Sigmoid colon (tissue), 7 donors: Measurements from ENCODE around the gene PTPRH. TPM values are rescaled to one million over a fixed set of nuclear protein-coding genes. Genes with fewer than 3 reads are reported as not detected.

Experiments used
- DNase-seq: peaks from one replicate; pipeline ENCODE4 v3.0.0-alpha.2; 2019
- H3K27ac ChIP-seq, 4 donors: fragments of 200-600 bp; sonication (generic); one replicate each; pipeline ENCODE4 v1.5.1; 2016 to 2019; ENCODE audit warnings: mild to moderate bottlenecking in 1 of 4
- H3K27me3 ChIP-seq, 3 donors: fragments of 200-600 bp; sonication (generic); one replicate each; pipeline ENCODE4 v1.5.1; 2019; ENCODE audit warnings: mild to moderate bottlenecking in 1 of 3
- H3K36me3 ChIP-seq, 4 donors: fragments of 200-600 bp; sonication (generic); one replicate each; pipeline ENCODE4 v1.5.1; 2016 to 2019
- H3K4me1 ChIP-seq, 4 donors: fragments of 200-600 bp; sonication (generic); one replicate each; pipeline ENCODE4 v1.5.1; 2017 to 2019
- H3K4me3 ChIP-seq, 4 donors: fragments of 200-600 bp; sonication (generic); one replicate each; pipeline ENCODE4 v1.5.1; 2017 to 2019; ENCODE audit warnings: mild to moderate bottlenecking in 2 of 4, moderate library complexity in 1 of 4
- H3K9me3 ChIP-seq, 4 donors: fragments of 200-600 bp in 3 of 4; sonication (generic) in 3 of 4; one replicate each; pipeline versions ENCODE4 v1.5.1 to v1.6.1; 2013 to 2019
- CTCF ChIP-seq, 4 experiments: fragments of 450-650 bp in 3 of 4; fragments of 200-600 bp in 1 of 4; IDR thresholded peaks; one replicate each; pipeline ENCODE4 v1.5.1; 2016 to 2019; ENCODE audit warnings: antibody characterized with exemption in 4 of 4, mild to moderate bottlenecking in 3 of 4, moderate library complexity in 2 of 4
- EP300 ChIP-seq, 4 donors: sonication (generic); formaldehyde crosslinking; IDR thresholded peaks; one replicate each; pipeline ENCODE4 v1.6.1; 2017; ENCODE audit warnings: antibody characterized with exemption in 4 of 4
- POLR2A ChIP-seq, 2 donors: fragments of 450-650 bp; IDR thresholded peaks; one replicate each; pipeline ENCODE4 v1.6.1; 2016; ENCODE audit warnings: antibody characterized with exemption in 2 of 2, mild to moderate bottlenecking in 2 of 2, moderate library complexity in 2 of 2
- POLR2AphosphoS5 ChIP-seq, 4 donors: sonication (generic); formaldehyde crosslinking; IDR thresholded peaks; one replicate each; pipeline ENCODE4 v1.6.1; 2017; ENCODE audit warnings: antibody characterized with exemption in 4 of 4
- WGBS, 2 donors: extraction: QIAGEN DNeasy Blood & Tissue Kit; methylation state at CpG; one replicate each; pipeline ENCODE4 v1.1.7; 2013; 5-methylcytosine and 5-hydroxymethylcytosine counted together
- intact Hi-C: fragments of 100-400 bp; cut with DNase I; formaldehyde crosslinking; loops from one replicate; pipeline ENCODE4 v1.15.1; 2023
- polyA plus RNA-seq, 3 donors: library from polyadenylated mRNA; stranded (reverse); fragments of 200-250 nt; gene quantifications; one replicate each; pipeline ENCODE4 v1.2.3, GENCODE V29; 2013
- total RNA-seq, 4 donors: library from RNA; depleted of rRNA; stranded (reverse); fragments of >200 nt; gene quantifications; one replicate each; pipeline ENCODE4 v1.1.0, GENCODE V29; 2016
- donor health status: healthy with polysubstance abuse.
- donor health status: Bipolar disorder and iron deficiency.
- donor health status: healthy.

The PTPRH gene
- total and polyA plus RNA-seq, 7 donors = 0.95 to 61.3 (median 4.3) TPM

- no peaks in the 10 kb centered on the region for H3K9me3 ChIP-seq
- no peak for TF ChIP-seq POLR2AphosphoS5 (IDR thresholded peaks at IDR 0.05)
- no peak for TF ChIP-seq CTCF (IDR thresholded peaks at IDR 0.05)
- TF ChIP-seq EP300 (IDR thresholded peaks at IDR 0.05) = no peak
- no peak for TF ChIP-seq POLR2A (IDR thresholded peaks at IDR 0.05)
- intact Hi-C loops = no loop called here
- DNase-seq = no peak
- WGBS, 2 donors = 1 to 2% methylated on average over 68 of the region's 68 CpGs
- H3K36me3 ChIP-seq = no peaks in the 10 kb centered on the region
- H3K4me3 ChIP-seq = peak within 1 kb of the TSS in 3 of 4 donors; percentile 2 to 35 (median 29)
- H3K27ac ChIP-seq = no peak within 1 kb of the TSS
- H3K27me3 ChIP-seq = peaks cover 46 to 88% (median 81%) of the 10 kb centered on the region in 3 donors
- H3K4me1 ChIP-seq = peaks cover 0 to 22% (median 16%) of the 10 kb centered on the region in 4 donors
Measured at GRCh38 chr19:55179606-55180484, 29.5 kb downstream of the PTPRH start, which contains the start of gene SYT5. Gene SYT5 (minus strand): TSS chr19:55180289. CDS start chr19:55179041, 1,248 bp downstream.

GRCh38 chr19:55178781-55179599 is 30.3 kb downstream of the PTPRH start:
- no peak overlapping the region for H3K27ac ChIP-seq
- peak overlapping the region in 3 of 4 donors; percentile 2 to 35 (median 29) for H3K4me3 ChIP-seq
- TF ChIP-seq POLR2A (IDR thresholded peaks at IDR 0.05) = no peak
- TF ChIP-seq CTCF (IDR thresholded peaks at IDR 0.05) = no peak
- intact Hi-C loops = no loop called here
- peaks cover 0 to 29% (median 18%) of the 10 kb centered on the region in 4 donors for H3K4me1 ChIP-seq
- WGBS, 2 donors = 5 to 14% methylated on average over 61 of the region's 61 CpGs
- no peaks in the 10 kb centered on the region for H3K9me3 ChIP-seq
- H3K36me3 ChIP-seq = no peaks in the 10 kb centered on the region
- peaks cover 54 to 96% (median 89%) of the 10 kb centered on the region in 3 donors for H3K27me3 ChIP-seq
- DNase-seq = no peak

GRCh38 chr19:55176076-55176475 is 33.2 kb downstream of the PTPRH start:
- Histone ChIP-seq H3K27me3 (peaks cover 66 to 100% (median 98%) of the 10 kb centered on the region in 3 donors), H3K36me3 (no peaks in the 10 kb centered on the region), H3K9me3 (no peaks in the 10 kb centered on the region), H3K4me1 (peaks cover 0 to 37% (median 27%) of the 10 kb centered on the region in 4 donors), H3K4me3 (no peak overlapping the region), H3K27ac (no peak overlapping the region)
- WGBS, 2 donors = 15 to 36% methylated on average over 2 of the region's 2 CpGs
- no peak for TF ChIP-seq POLR2A (IDR thresholded peaks at IDR 0.05)
- no peak for TF ChIP-seq POLR2AphosphoS5 (IDR thresholded peaks at IDR 0.05)
- no peak for TF ChIP-seq EP300 (IDR thresholded peaks at IDR 0.05)
- no peak for TF ChIP-seq CTCF (IDR thresholded peaks at IDR 0.05)
- DNase-seq = no peak
- intact Hi-C loops = no loop called here

- Histone ChIP-seq H3K27me3 (peaks cover 59 to 100% (median 97%) of the 10 kb centered on the region in 3 donors), H3K36me3 (no peaks in the 10 kb centered on the region), H3K27ac (no peak overlapping the region), H3K4me3 (no peak overlapping the region), H3K4me1 (peaks cover 0 to 36% (median 26%) of the 10 kb centered on the region in 4 donors), H3K9me3 (no peaks in the 10 kb centered on the region)
- no peak for DNase-seq
- 61 to 74% methylated on average over 43 of the region's 43 CpGs for WGBS, 2 donors
- intact Hi-C loops = no loop called here
- no peak for TF ChIP-seq POLR2AphosphoS5 (IDR thresholded peaks at IDR 0.05)
- no peak for TF ChIP-seq CTCF (IDR thresholded peaks at IDR 0.05)
- TF ChIP-seq POLR2A (IDR thresholded peaks at IDR 0.05) = no peak
- no peak for TF ChIP-seq EP300 (IDR thresholded peaks at IDR 0.05)
Measured at GRCh38 chr19:55175117-55175867, 34.0 kb downstream of the PTPRH start.
